Measurements from ENCODE around the gene TSPAN3.
A peak's percentile ranks its signal among the peaks of the same experiment; 100 is the strongest.

Gene TSPAN3

GRCh38 chr15:77025083-77025901, 45.6 kb downstream of the TSPAN3 start:
- no peak overlapping the region for H3K4me3 ChIP-seq (ENCODE audit: control insufficient read depth, low read depth, low read length)
- no peak for DNase-seq (ENCODE audit: low read depth)
- TF ChIP-seq CTCF (conservative IDR thresholded peaks at IDR 0.05; ENCODE audit: control insufficient read depth, insufficient read depth, low read depth, low read length) = no peak

DNA sequence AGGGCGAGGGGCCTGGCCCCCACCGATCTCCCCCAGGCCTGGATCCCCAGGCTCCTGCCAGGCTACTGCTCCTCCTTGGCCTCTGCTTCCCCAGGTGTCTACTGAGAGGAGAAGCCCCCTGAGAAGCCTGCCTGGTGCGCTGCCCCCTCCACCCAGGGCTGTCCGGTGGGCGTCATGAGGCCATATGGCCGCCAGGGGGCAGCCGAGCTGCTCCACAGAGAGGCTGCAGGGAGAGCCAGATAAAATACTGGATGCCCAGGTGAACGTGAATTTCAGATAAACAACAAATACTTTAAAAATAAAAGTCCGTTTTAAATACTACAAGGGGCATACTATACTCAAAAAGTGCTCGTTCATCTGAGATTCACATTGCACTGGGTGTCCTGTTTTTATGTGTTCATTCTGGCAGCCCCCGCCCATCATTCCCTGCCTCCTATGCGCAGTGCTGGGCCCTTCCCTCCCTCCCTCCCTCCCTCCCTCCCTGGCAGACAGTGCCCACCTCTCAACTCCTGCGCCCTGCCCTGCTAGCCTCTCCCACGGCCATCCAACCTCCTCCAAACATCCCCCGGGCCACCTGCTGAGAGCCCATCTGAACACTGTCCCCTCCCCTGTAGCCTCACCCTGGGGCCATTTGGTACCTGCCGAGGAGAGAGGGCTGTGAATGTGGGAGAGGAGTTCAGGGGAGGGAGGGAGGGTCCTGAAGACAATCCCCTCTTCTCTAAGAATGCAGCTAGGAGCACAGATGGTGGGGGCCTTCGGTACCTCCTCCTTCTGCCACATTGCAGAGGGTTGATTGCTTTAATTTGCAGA, 46.4 kb downstream of the TSPAN3 start:
- DNase-seq (ENCODE audit: low read depth) = peak; percentile 36
- H3K4me3 ChIP-seq (ENCODE audit: control insufficient read depth, low read depth, low read length) = no peak overlapping the region
- peak; percentile 85 for TF ChIP-seq CTCF (conservative IDR thresholded peaks at IDR 0.05; ENCODE audit: control insufficient read depth, insufficient read depth, low read depth, low read length)

DNA sequence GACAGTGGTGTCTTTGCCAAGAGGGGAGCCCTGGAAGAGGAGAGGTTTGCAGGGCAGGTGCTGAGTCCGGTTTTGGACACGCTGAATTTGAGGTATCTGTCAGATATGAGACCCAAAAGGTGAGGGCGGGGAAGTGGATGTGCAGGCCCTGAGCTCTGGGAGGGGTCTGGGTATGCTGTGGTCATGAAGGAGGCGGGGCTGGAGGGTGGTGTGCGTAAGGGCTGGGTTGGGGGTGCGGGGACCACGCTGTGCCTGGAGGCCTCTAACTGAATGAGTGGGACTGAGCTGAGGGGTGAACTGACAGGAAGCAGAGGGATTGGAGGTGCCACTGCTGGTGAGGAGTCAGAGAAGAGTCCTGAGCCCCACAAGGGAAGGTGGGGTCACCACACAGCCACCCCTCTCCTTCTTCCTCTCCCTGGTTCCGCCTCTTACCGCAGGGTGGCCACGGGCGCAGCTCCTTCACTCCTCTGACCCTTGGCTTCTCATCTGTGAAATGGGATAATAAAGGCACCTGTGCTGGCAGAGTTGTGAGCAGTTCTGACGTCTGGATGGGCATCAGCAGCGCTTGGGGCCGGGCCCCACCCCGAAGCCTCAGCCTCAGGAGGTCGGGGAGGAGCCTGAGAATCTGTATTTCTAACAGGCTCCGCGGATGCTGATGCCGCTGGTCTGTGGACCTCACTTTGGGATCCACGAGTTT, 47.2 kb downstream of the TSPAN3 start:
- DNase-seq (ENCODE audit: low read depth) = no peak
- no peak for TF ChIP-seq CTCF (conservative IDR thresholded peaks at IDR 0.05; ENCODE audit: control insufficient read depth, insufficient read depth, low read depth, low read length)
- H3K4me3 ChIP-seq (ENCODE audit: control insufficient read depth, low read depth, low read length) = no peak overlapping the region

DNA sequence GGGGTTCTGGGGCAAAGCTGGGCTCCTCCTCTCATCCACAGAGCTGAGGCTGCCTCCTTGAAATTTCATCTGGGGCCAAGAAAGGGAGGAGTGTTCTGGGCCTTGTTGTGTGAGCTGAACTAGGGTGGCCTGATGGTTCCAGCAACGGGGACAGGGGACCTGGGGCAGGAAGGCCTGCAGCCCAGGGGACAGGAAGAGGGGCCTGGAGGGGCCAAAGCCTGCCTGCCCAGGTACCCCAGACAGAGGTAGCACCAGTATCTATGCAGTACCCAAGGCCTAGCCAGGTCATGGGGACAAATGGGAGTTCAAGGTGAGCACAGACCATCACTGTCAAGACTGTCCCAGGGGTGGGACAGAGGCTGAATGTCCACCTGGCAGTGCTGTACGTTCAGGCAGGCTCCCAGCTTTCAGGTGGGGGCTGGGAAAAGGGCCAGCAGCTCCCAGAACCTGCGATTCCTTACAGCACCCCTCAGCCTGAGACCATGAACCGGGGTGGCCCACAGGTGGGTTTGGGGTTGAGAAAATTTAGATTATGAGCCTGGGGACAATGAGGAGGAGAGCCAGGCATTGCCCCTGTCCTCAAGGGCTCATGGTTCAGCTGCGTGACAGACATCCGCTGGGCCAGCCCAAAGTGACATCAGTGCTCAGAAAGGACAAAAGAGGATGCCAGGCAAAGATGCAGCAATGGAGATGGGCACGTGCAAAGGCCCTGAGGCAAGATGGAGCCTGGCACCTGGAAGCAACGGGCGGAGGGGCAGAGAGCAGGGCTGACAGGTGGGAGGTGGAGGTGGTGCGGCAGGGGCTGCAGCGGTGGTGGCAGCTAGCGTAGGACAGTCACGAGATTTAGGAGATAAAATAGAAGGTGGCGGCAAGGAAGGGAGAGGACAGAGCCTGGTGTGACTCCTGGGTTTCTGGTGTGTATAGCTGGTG, 48.0 kb downstream of the TSPAN3 start:
- no peak overlapping the region for H3K4me3 ChIP-seq (ENCODE audit: control insufficient read depth, low read depth, low read length)
- DNase-seq (ENCODE audit: low read depth) = no peak
- TF ChIP-seq CTCF (conservative IDR thresholded peaks at IDR 0.05; ENCODE audit: control insufficient read depth, insufficient read depth, low read depth, low read length) = no peak

GRCh38 chr15:77021803-77022381, 49.0 kb downstream of the TSPAN3 start:
- H3K4me3 ChIP-seq (ENCODE audit: control insufficient read depth, low read depth, low read length) = no peak overlapping the region
- peak; percentile 47 for DNase-seq (ENCODE audit: low read depth)
- TF ChIP-seq CTCF (conservative IDR thresholded peaks at IDR 0.05; ENCODE audit: control insufficient read depth, insufficient read depth, low read depth, low read length) = no peak

Data from fibroblast of mammary gland (primary cell).